HCT116 (cell line): ENCODE results near the gene RNF169. TPM values are rescaled to one million over a fixed set of nuclear protein-coding genes. Genes with fewer than 3 reads are reported as not detected.

Experiments
- ATAC-seq: fragments of 200-7000 bp; cut with Tn5 transposase; 2 replicates; pipeline ENCODE4 v1.9.1; 2020; ENCODE audit warnings: mild to moderate bottlenecking, moderate library complexity
- BruUV-seq: library from RNA; stranded (reverse); fragments of 400-500 nt; replicated peaks from 2 replicates; lab custom pipeline; 2021; lab: Mats Ljungman, UMichigan
- CTCF ChIA-PET: fragments of 300-600 bp; sonication (Branson Sonifier 250); formaldehyde crosslinking; loops from one replicate; lab custom pipeline; 2021; ENCODE audit warnings: antibody characterized with exemption; lab: Charles Lee
- POLR2A ChIA-PET: fragments of 300-600, 350-600 bp; sonication (Branson Sonifier 250); formaldehyde crosslinking; loops from one replicate; lab custom pipeline; 2021; ENCODE audit warnings: antibody characterized with exemption; lab: Charles Lee
- RAD21 ChIA-PET, 2 experiments: fragments of 300-600 bp; sonication (Branson Sonifier 250); formaldehyde crosslinking; loops; one replicate each; lab custom pipeline; 2023; ENCODE audit warnings: low total read pairs in 2 of 2; ENCODE audit not compliant: uncharacterized antibody in 2 of 2, unreplicated experiment in 2 of 2, low non-redundant PET in 1 of 2; lab: Charles Lee
- DNase-seq: peaks from one replicate; pipeline ENCODE4 v3.0.0-alpha.2; 2010; ENCODE audit warnings: low read depth, low spot score
- H2AFZ ChIP-seq: fragments of 200-600 bp; shearing (Covaris generic), sonication (generic); 2 replicates; pipeline ENCODE4 v1.6.1; 2017; ENCODE audit warnings: low read depth, mixed run types, mixed read lengths, antibody characterized with exemption, low read length; ENCODE audit not compliant: poor library complexity, severe bottlenecking
- H3K27ac ChIP-seq: 2 replicates; pipeline ENCODE4 v1.5.1; 2012; ENCODE audit warnings: low read depth, low read length
- H3K27me3 ChIP-seq: fragments of 200-600 bp; sonication (generic); 2 replicates; pipeline ENCODE4 v1.6.1; 2016; ENCODE audit warnings: mixed run types, low read length, mixed read lengths; ENCODE audit not compliant: insufficient read depth
- H3K36me3 ChIP-seq, 2 experiments: fragments of 200-500 bp in 1 of 2; fragments of 200-600 bp in 1 of 2; sonication (Bioruptor generic) in 1 of 2; sonication (generic) in 1 of 2; 2 replicates each; pipeline versions ENCODE4 v1.5.1 to v1.6.1; 2014 to 2016; ENCODE audit warnings: low read length in 2 of 2, inconsistent platforms in 1 of 2, mixed read lengths in 1 of 2, mixed run types in 1 of 2; ENCODE audit not compliant: insufficient read depth in 2 of 2, control insufficient read depth in 1 of 2
- H3K4me1 ChIP-seq, 2 experiments: fragments of 200-600 bp in 1 of 2; sonication (generic) in 1 of 2; 2 replicates each; pipeline versions ENCODE4 v1.5.1 to v1.6.1; 2012 to 2017; ENCODE audit warnings: low read length in 2 of 2, inconsistent platforms in 1 of 2, mild to moderate bottlenecking in 1 of 2, mixed read lengths in 1 of 2, mixed run types in 1 of 2, moderate library complexity in 1 of 2; ENCODE audit not compliant: insufficient read depth in 2 of 2, control insufficient read depth in 1 of 2
- H3K4me2 ChIP-seq: fragments of 200-600 bp; sonication (generic); 2 replicates; pipeline ENCODE4 v1.6.1; 2017; ENCODE audit warnings: mixed run types, low read length, mixed read lengths
- H3K4me3 ChIP-seq, 2 experiments: fragments of 200-600 bp in 1 of 2; sonication (generic) in 1 of 2; replicated peaks in 1 of 2; 2 replicates each; pipeline ENCODE4 v1.5.1; 2011 to 2016; ENCODE audit warnings: low read length in 2 of 2, control low read depth in 1 of 2, low read depth in 1 of 2, mild to moderate bottlenecking in 1 of 2, mixed read lengths in 1 of 2, mixed run types in 1 of 2
- H3K79me2 ChIP-seq: fragments of 200-600 bp; sonication (generic); 2 replicates; pipeline ENCODE4 v1.6.1; 2017; ENCODE audit warnings: mild to moderate bottlenecking, mixed run types, low read length, moderate library complexity, mixed read lengths; ENCODE audit not compliant: insufficient read depth
- H3K9ac ChIP-seq: fragments of 200-600 bp; sonication (generic); 2 replicates; pipeline ENCODE4 v1.6.1; 2016; ENCODE audit warnings: low read length, mixed read lengths
- H3K9me2 ChIP-seq: fragments of 200-600 bp; sonication (generic), shearing (Covaris generic); 2 replicates; pipeline ENCODE4 v1.6.1; 2017; ENCODE audit warnings: mixed run types, mild to moderate bottlenecking, moderate library complexity; ENCODE audit not compliant: insufficient read depth
- H3K9me3 ChIP-seq, 2 experiments: fragments of 200-500 bp in 1 of 2; fragments of 200-600 bp in 1 of 2; sonication (Bioruptor generic) in 1 of 2; sonication (generic) in 1 of 2; 2 replicates each; pipeline ENCODE4 v1.6.1; 2014 to 2017; ENCODE audit warnings: low read length in 2 of 2, mixed read lengths in 2 of 2, inconsistent platforms in 1 of 2, low read depth in 1 of 2, mild to moderate bottlenecking in 1 of 2, mixed run types in 1 of 2, moderate library complexity in 1 of 2; ENCODE audit not compliant: control insufficient read depth in 1 of 2, insufficient read depth in 1 of 2
- H4K20me1 ChIP-seq: fragments of 200-600 bp; sonication (generic), shearing (Covaris generic); 2 replicates; pipeline ENCODE4 v1.6.1; 2017; ENCODE audit warnings: mixed run types, mild to moderate bottlenecking, moderate library complexity; ENCODE audit not compliant: insufficient read depth
- ATF3 ChIP-seq: IDR thresholded peaks from 2 replicates; pipeline ENCODE4 v1.6.1; 2012
- CBX3 ChIP-seq: IDR thresholded peaks from 2 replicates; pipeline ENCODE4 v1.6.1; 2012; ENCODE audit warnings: low read depth
- EGR1 ChIP-seq: IDR thresholded peaks from 2 replicates; pipeline ENCODE4 v1.6.1; 2012; ENCODE audit warnings: low read depth
- EZH2 ChIP-seq: fragments of 200-600 bp; sonication (generic); IDR thresholded peaks from 2 replicates; pipeline ENCODE4 v1.6.1; 2017; ENCODE audit warnings: antibody characterized with exemption, mixed run types
- EZH2phosphoT487 ChIP-seq: fragments of 200-600 bp; IDR thresholded peaks from 2 replicates; pipeline ENCODE4 v1.6.1; 2018; ENCODE audit warnings: antibody characterized with exemption, borderline replicate concordance
- JUND ChIP-seq: IDR thresholded peaks from 2 replicates; pipeline ENCODE4 v1.6.1; 2012
- MAX ChIP-seq: IDR thresholded peaks from 2 replicates; pipeline ENCODE4 v1.6.1; 2012
- POLR2A ChIP-seq: IDR thresholded peaks from 2 replicates; pipeline ENCODE4 v1.7.0; 2011; ENCODE audit warnings: borderline replicate concordance; ENCODE audit not compliant: insufficient read depth, insufficient read length; ENCODE audit errors: extremely low read depth
- POLR2AphosphoS5 ChIP-seq: IDR thresholded peaks from 2 replicates; pipeline ENCODE4 v1.6.1; 2011; ENCODE audit warnings: mild to moderate bottlenecking, low read depth, low read length, moderate library complexity
- RAD21 ChIP-seq: IDR thresholded peaks from 2 replicates; pipeline ENCODE4 v1.6.1; 2012; ENCODE audit warnings: low read depth, mild to moderate bottlenecking
- REST ChIP-seq: IDR thresholded peaks from 2 replicates; pipeline ENCODE4 v1.6.1; 2012; ENCODE audit warnings: low read depth
- SRF ChIP-seq: IDR thresholded peaks from 2 replicates; pipeline ENCODE4 v1.6.1; 2012; ENCODE audit warnings: low read depth
- YY1 ChIP-seq: IDR thresholded peaks from 2 replicates; pipeline ENCODE4 v1.6.1; 2011; ENCODE audit warnings: low read length, low read depth, moderate library complexity, mild to moderate bottlenecking; ENCODE audit not compliant: insufficient replicate concordance; ENCODE audit errors: extremely low read depth
- intact Hi-C: fragments of 100-400 bp; cut with micrococcal nuclease; formaldehyde crosslinking; loops from 2 replicates; pipeline ENCODE4 v1.10.0; 2022
- total RNA-seq: library from RNA; stranded (reverse); gene quantifications from one replicate; pipeline ENCODE4 v1.2.1, GENCODE V29; 2021; ENCODE audit not compliant: unreplicated experiment

The RNF169 gene
- total RNA-seq, 1 experiment from 2014 or later, result 22.5 TPM

GRCh38 chr11:74735365-74735928, 13.2 kb upstream of the RNF169 start:
- no peak overlapping the region for H2AFZ ChIP-seq
- no peaks in the 10 kb centered on the region for H4K20me1 ChIP-seq
- DNase-seq, result no peak
- no peak for TF ChIP-seq POLR2A
- TF ChIP-seq MAX, result no peak
- TF ChIP-seq CBX3, result no peak
- TF ChIP-seq ATF3, result no peak
- TF ChIP-seq JUND, result no peak
- TF ChIP-seq YY1, result no peak
- TF ChIP-seq POLR2AphosphoS5, result no peak
- TF ChIP-seq EZH2phosphoT487, result no peak
- no peak for TF ChIP-seq EGR1
- TF ChIP-seq RAD21, result no peak
- no peak for TF ChIP-seq EZH2
- TF ChIP-seq SRF, result no peak
- no peak for TF ChIP-seq REST
- TF ChIP-seq, all 23 proteins: peak for 0
- no peak overlapping the region for H3K4me2 ChIP-seq
- H3K9ac ChIP-seq, result no peak overlapping the region
- ChIA-PET RAD21 (no interaction called here), POLR2A (no interaction called here), CTCF (interaction anchor here (1.1 kb wide), 1 partner anchor 10 kb away, joined by 4 read pairs; no protein-coding TSS in a partner anchor)
- no peak overlapping the region for H3K4me3 ChIP-seq
- H3K9me2 ChIP-seq, result no peaks in the 10 kb centered on the region
- no peaks in the 10 kb centered on the region for H3K79me2 ChIP-seq
- no TSS peak for BruUV-seq
- intact Hi-C loops, result loop anchor here (5.0 kb wide), 2 partner anchors 33 to 103 kb away; no protein-coding TSS in a partner anchor
- H3K27ac ChIP-seq, result no peak overlapping the region
- H3K9me3 ChIP-seq, result no peaks in the 10 kb centered on the region
- H3K27me3 ChIP-seq, result no peaks in the 10 kb centered on the region
- H3K4me1 ChIP-seq, result no peaks in the 10 kb centered on the region
- H3K36me3 ChIP-seq, result no peaks in the 10 kb centered on the region
- ATAC-seq, result no peak
